ENCODE results near the gene SPRY1.

DNA sequence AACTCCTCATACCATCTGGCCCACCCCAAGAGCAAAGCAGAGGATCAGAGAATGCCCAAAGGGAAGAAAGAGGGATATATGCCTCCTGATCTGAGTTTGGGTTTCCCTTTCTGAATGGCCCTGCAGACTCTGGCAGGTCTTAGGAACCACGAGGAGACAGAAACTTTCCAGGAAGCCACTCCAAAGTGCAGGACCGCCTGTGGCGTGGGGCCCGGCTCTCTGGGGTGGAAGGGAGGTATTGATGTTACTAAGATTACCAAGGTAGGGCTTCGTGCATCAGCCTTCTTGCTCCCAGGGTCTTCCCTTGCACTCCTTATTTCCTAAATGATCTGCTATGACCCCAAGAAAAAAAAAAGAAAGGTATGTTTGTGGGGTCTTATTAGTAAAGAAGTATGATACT lies 41.9 kb upstream of the SPRY1 start:
- TF ChIP-seq GATA1 (IDR thresholded peaks at IDR 0.05; ENCODE audit: low read depth, low read length) (no peak), POLR2A (IDR thresholded peaks at IDR 0.05; ENCODE audit: low read length) (no peak)

Measured in erythroblast (primary cell).